Measurements from ENCODE around the gene MRTO4.

Gene MRTO4

GRCh38 chr1:19206947-19207346 lies 44.7 kb upstream of the MRTO4 start:
- no peaks in the 10 kb centered on the region for H3K9me3 ChIP-seq (replicated peaks; ENCODE audit: insufficient read depth, low read length)
- H3K9ac ChIP-seq (ENCODE audit: low read length), result no peak overlapping the region
- H4K20me1 ChIP-seq (ENCODE audit: insufficient read depth, low read length), result peaks cover 18% of the 10 kb centered on the region
- H2AFZ ChIP-seq (ENCODE audit: low read length), result no peak overlapping the region
- TF ChIP-seq CTCF (IDR thresholded peaks at IDR 0.05; ENCODE audit: low read length) (no peak), EZH2 (optimal IDR thresholded peaks at IDR 0.05; ENCODE audit: low read depth, low read length) (no peak), EZH2phosphoT487 (IDR thresholded peaks at IDR 0.05; ENCODE audit: low read length) (no peak)
- H3F3A ChIP-seq (ENCODE audit: insufficient read depth, low read length), result peaks cover 22% of the 10 kb centered on the region
- H3K4me1 ChIP-seq (ENCODE audit: low read length), result peaks cover 34% of the 10 kb centered on the region
- no peak overlapping the region for H3K4me2 ChIP-seq (ENCODE audit: low read depth, low read length)
- H3K36me3 ChIP-seq (replicated peaks; ENCODE audit: insufficient read depth, low read length), result no peaks in the 10 kb centered on the region
- no peaks in the 10 kb centered on the region for H3K27me3 ChIP-seq (replicated peaks; ENCODE audit: insufficient read depth, low read length)
- H3K9me2 ChIP-seq (replicated peaks; ENCODE audit: insufficient read depth, low read length), result no peaks in the 10 kb centered on the region
- H3K4me3 ChIP-seq (ENCODE audit: low read length), result no peak overlapping the region
- H3K79me2 ChIP-seq (ENCODE audit: low read length), result peaks cover 96% of the 10 kb centered on the region
- no peak for DNase-seq
- H3K27ac ChIP-seq (ENCODE audit: low read length), result no peak overlapping the region

- Histone ChIP-seq H4K20me1 (ENCODE audit: insufficient read depth, low read length) (peaks cover 13% of the 10 kb centered on the region; the same call in 1 of the 2 replicates), H3F3A (ENCODE audit: insufficient read depth, low read length) (peaks cover 22% of the 10 kb centered on the region), H3K4me1 (ENCODE audit: low read length) (peaks cover 43% of the 10 kb centered on the region), H3K79me2 (ENCODE audit: low read length) (peaks cover 96% of the 10 kb centered on the region), H3K9me3 (replicated peaks; ENCODE audit: insufficient read depth, low read length) (no peaks in the 10 kb centered on the region), H3K27me3 (replicated peaks; ENCODE audit: insufficient read depth, low read length) (no peaks in the 10 kb centered on the region), H3K27ac (ENCODE audit: low read length) (peak overlapping the region; percentile 80; the same call in 1 of the 2 replicates), H3K9ac (ENCODE audit: low read length) (peak overlapping the region; percentile 86; the same call in 1 of the 2 replicates), H3K9me2 (replicated peaks; ENCODE audit: insufficient read depth, low read length) (no peaks in the 10 kb centered on the region), H3K4me3 (ENCODE audit: low read length) (peak overlapping the region; percentile 92), H3K4me2 (ENCODE audit: low read depth, low read length) (peak overlapping the region; percentile 79), H2AFZ (ENCODE audit: low read length) (no peak overlapping the region), H3K36me3 (replicated peaks; ENCODE audit: insufficient read depth, low read length) (no peaks in the 10 kb centered on the region)
- TF ChIP-seq CTCF (IDR thresholded peaks at IDR 0.05; ENCODE audit: low read length) (no peak), EZH2phosphoT487 (IDR thresholded peaks at IDR 0.05; ENCODE audit: low read length) (no peak), EZH2 (optimal IDR thresholded peaks at IDR 0.05; ENCODE audit: low read depth, low read length) (no peak)
- no peak for DNase-seq
These were observed 42.7 kb upstream of the MRTO4 start for GRCh38 chr1:19208710-19209438.

GRCh38 chr1:19209439-19209989 lies 42.1 kb upstream of the MRTO4 start:
- Histone ChIP-seq H3K9me2 (replicated peaks; ENCODE audit: insufficient read depth, low read length) (no peaks in the 10 kb centered on the region), H2AFZ (ENCODE audit: low read length) (peak overlapping the region; percentile 27), H3K9me3 (replicated peaks; ENCODE audit: insufficient read depth, low read length) (no peaks in the 10 kb centered on the region), H3K4me3 (ENCODE audit: low read length) (peak overlapping the region; percentile 92), H3K9ac (ENCODE audit: low read length) (peak overlapping the region; percentile 86), H3F3A (ENCODE audit: insufficient read depth, low read length) (peaks cover 22% of the 10 kb centered on the region), H3K79me2 (ENCODE audit: low read length) (peaks cover 96% of the 10 kb centered on the region), H4K20me1 (ENCODE audit: insufficient read depth, low read length) (peaks cover 13% of the 10 kb centered on the region; the same call in 1 of the 2 replicates), H3K27ac (ENCODE audit: low read length) (peak overlapping the region; percentile 80), H3K4me2 (ENCODE audit: low read depth, low read length) (peak overlapping the region; percentile 79), H3K27me3 (replicated peaks; ENCODE audit: insufficient read depth, low read length) (no peaks in the 10 kb centered on the region), H3K4me1 (ENCODE audit: low read length) (peaks cover 42% of the 10 kb centered on the region), H3K36me3 (replicated peaks; ENCODE audit: insufficient read depth, low read length) (no peaks in the 10 kb centered on the region)
- no peak for TF ChIP-seq CTCF (IDR thresholded peaks at IDR 0.05; ENCODE audit: low read length)
- TF ChIP-seq EZH2 (optimal IDR thresholded peaks at IDR 0.05; ENCODE audit: low read depth, low read length), result no peak
- TF ChIP-seq EZH2phosphoT487 (IDR thresholded peaks at IDR 0.05; ENCODE audit: low read length), result no peak
- DNase-seq, result peak; percentile 59

Measured in MM.1S (cell line).